Activated gamma-delta T cell treated with Interleukin-2 at 50 U/mL for 16 hours (primary cell): ENCODE data around the gene SORL1.

Source experiments
- DNase-seq: peaks from one replicate; pipeline ENCODE4 v3.0.0-alpha.2; 2020

Gene SORL1

GRCh38 chr11:121643479-121644186 is 191.5 kb downstream of the SORL1 start:
- no peak for DNase-seq

GRCh38 chr11:121644187-121644512 is 192.0 kb downstream of the SORL1 start:
- DNase-seq: no peak

- no peak for DNase-seq
These were observed 192.9 kb downstream of the SORL1 start for GRCh38 chr11:121645001-121645400.

GRCh38 chr11:121645596-121645995 is 193.5 kb downstream of the SORL1 start:
- no peak for DNase-seq

- DNase-seq: no peak
These were observed 196.2 kb downstream of the SORL1 start for GRCh38 chr11:121648306-121648705.

- no peak for DNase-seq
These were observed 197.7 kb downstream of the SORL1 start for GRCh38 chr11:121649798-121650197.

GRCh38 chr11:121650351-121651256 is 198.5 kb downstream of the SORL1 start:
- DNase-seq: no peak

- DNase-seq: no peak
These were observed 199.1 kb downstream of the SORL1 start for GRCh38 chr11:121651257-121651605.

GRCh38 chr11:121652971-121653370 is 200.9 kb downstream of the SORL1 start:
- no peak for DNase-seq

GRCh38 chr11:121654259-121654842 is 202.2 kb downstream of the SORL1 start:
- no peak for DNase-seq

- no peak for DNase-seq
These were observed 202.9 kb downstream of the SORL1 start for GRCh38 chr11:121654843-121655536.

GRCh38 chr11:121655537-121656327 is 203.6 kb downstream of the SORL1 start:
- DNase-seq: peak; percentile 43

GRCh38 chr11:121656328-121657090 is 204.4 kb downstream of the SORL1 start:
- DNase-seq: no peak

- DNase-seq: no peak
These were observed 205.0 kb downstream of the SORL1 start for GRCh38 chr11:121657146-121657545.

- no peak for DNase-seq
These were observed 207.7 kb downstream of the SORL1 start for GRCh38 chr11:121659811-121660210.

GRCh38 chr11:121661880-121662486 is 209.9 kb downstream of the SORL1 start:
- no peak for DNase-seq

- no peak for DNase-seq
These were observed 212.0 kb downstream of the SORL1 start for GRCh38 chr11:121664144-121664543.

- DNase-seq: no peak
These were observed 213.2 kb downstream of the SORL1 start for GRCh38 chr11:121665206-121665838.

GRCh38 chr11:121667836-121668235 is 215.7 kb downstream of the SORL1 start:
- DNase-seq: no peak

- DNase-seq: no peak
These were observed 217.3 kb downstream of the SORL1 start for GRCh38 chr11:121669422-121669821.

GRCh38 chr11:121670266-121670665 is 218.2 kb downstream of the SORL1 start:
- no peak for DNase-seq
